Stimulated activated CD8-positive, alpha-beta memory T cell treated with anti-CD3 and anti-CD28 coated beads, Interleukin-12 subunit alpha, Interleukin-12 subunit beta, amount 100 ng/mL, for 24 hours (primary cell): ENCODE data around the gene KCNT2.
"Not testable (repeated sequence)": the region's sequence is repeated elsewhere in the genome, so short reads cannot be mapped to it uniquely, and the experiment has no call there.

Experiments
- DNase-seq: peaks from one replicate; pipeline ENCODE4 v3.0.0-alpha.2; 2020; ENCODE audit errors: extremely low read depth

Gene KCNT2

GRCh38 chr1:196590959-196591358, 17.3 kb downstream of the KCNT2 start:
- DNase-seq: no peak

- no peak for DNase-seq
These were observed 18.1 kb downstream of the KCNT2 start for GRCh38 chr1:196590012-196590708.

GRCh38 chr1:196584696-196585095, 23.5 kb downstream of the KCNT2 start:
- DNase-seq: no peak

- no peak for DNase-seq
These were observed 30.9 kb downstream of the KCNT2 start for GRCh38 chr1:196577386-196577785.

- DNase-seq: no peak
These were observed 35.0 kb downstream of the KCNT2 start for GRCh38 chr1:196573226-196573625.

DNA sequence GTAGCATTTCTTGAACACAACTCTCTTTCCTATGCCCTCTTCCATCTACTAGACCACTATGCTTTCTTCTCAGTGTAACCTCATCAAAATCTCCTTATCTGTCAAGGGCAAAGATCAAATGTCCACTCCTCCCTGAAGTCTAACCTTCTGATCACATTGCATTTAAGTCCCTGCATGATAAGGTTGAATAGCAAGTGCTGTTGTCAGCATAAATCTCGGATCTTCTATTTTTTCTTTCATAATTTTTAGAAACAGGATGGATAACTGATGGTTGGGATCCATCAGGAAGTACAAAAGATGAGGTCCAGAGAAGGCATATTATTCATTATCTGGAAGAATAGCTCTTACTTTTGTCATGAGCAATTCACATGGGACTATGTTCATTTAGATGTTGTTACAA, 41.0 kb downstream of the KCNT2 start:
- DNase-seq: no peak

GRCh38 chr1:196563768-196564167, 44.5 kb downstream of the KCNT2 start:
- DNase-seq: no peak

DNA sequence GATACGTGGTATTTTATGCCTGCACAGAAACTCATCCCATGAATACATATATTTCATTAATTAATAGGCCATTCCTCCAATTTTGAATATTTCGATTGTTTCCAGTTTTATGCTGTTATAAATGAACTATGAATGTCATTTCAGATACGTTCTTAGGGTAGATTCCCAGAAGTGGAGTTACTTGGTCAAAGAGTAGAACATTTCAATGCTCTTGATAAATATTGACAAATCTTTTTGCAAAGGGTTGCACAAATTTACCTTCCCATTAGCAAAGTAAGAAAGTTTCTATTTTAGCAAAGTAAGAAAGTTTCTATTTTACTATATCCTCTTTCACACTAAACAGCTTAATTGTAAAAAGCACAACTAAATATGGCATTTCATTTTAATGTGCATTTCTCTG, 48.9 kb downstream of the KCNT2 start:
- no peak for DNase-seq

- DNase-seq: no peak
These were observed 49.8 kb downstream of the KCNT2 start for GRCh38 chr1:196558411-196558810.

DNA sequence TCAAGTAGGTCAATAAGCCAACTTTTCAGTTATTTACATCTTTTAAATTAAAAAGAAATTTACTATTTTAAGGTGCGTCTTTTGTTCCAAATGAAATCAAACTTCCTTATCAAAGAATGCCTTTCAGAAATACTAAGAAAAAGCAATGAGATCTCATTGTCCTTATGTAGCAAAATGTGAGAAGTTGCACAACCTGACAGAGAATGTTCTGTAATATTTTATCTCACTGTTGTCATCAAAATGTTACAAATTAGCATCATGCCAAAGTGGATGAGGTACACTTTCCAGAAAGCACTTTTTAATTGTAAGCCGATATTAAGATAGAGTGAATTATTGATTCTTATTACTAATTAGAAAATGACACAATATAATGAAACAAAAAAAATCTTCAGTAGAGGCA, 50.4 kb downstream of the KCNT2 start:
- DNase-seq: no peak

- DNase-seq: no peak
These were observed 57.5 kb downstream of the KCNT2 start for GRCh38 chr1:196550731-196551130.

- DNase-seq: no peak
These were observed 61.7 kb downstream of the KCNT2 start for GRCh38 chr1:196546272-196547111.

GRCh38 chr1:196545222-196545621, 63.0 kb downstream of the KCNT2 start:
- no peak for DNase-seq

DNA sequence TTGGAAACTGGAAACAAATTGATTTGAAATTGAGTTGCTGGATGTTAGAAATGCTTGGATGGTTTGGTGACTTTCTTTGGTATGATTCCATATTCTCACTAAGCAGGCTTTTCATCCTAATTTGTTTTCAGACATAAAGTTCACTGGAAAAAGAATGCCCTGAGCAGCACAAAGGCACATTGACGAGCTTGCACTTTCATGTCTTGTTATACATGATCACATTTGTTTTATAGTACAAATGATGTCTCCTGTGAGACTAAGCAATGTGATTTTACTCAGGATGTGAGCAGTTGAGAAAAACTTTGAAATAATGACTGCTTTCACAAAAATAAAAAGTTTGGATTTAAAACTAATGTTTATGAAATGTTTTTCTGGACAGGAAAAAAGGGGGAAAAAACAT, 63.6 kb downstream of the KCNT2 start:
- no peak for DNase-seq

DNA sequence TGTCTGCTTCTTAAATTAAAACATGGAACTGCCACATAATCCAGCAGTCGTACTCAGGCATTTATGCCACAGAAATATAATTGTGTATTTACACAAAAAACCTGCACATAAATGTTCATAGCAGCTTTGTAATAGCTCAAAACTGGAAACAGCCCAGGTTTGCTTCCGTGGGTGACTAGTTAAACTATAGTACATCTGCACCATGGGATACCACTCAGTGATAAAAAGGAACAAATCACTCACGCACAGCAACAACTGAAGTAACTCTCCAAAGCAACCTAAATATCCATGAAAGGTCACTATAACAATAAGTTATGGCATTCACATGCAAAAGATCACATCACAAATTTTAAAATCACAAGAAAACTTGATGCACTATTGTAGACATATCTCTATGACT, 64.4 kb downstream of the KCNT2 start:
- DNase-seq: no peak

DNA sequence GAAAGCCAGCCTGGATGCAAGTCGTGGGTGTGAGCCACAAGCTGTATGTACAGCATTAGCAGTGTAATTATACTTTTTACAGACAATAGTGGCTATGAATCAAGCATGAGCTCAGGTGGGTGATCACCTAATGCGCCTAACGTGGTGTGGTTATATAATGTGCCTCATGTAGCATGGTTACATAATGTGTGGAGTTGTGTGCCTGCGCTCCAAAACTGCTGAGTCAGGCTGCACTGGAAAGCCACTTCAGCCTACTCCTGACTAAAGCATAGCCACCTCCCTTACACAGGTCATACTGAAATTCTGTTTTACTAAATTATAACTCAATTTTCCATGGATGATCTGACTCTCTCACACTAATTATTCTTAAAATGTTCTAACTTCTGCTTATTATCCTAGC, 69.8 kb downstream of the KCNT2 start:
- DNase-seq: no peak

DNA sequence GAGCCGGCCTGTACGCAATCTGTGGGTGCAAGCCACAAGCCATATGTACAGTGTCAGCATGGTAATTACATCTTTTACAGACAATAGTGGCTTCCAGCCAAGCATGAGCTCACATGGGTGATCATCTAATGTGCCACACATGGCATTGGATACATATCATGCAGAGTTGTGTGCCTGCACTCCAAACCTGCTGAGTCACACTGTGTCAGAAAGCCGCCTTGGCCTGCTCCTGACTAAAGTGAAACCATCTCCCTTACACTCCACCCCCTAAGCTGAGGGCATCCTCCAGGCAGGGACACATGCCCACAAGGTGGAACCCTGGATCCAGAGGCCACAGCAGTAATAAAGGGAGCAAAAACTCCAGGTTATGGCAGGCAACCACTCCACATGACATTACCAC, 72.5 kb downstream of the KCNT2 start:
- DNase-seq: no peak

DNA sequence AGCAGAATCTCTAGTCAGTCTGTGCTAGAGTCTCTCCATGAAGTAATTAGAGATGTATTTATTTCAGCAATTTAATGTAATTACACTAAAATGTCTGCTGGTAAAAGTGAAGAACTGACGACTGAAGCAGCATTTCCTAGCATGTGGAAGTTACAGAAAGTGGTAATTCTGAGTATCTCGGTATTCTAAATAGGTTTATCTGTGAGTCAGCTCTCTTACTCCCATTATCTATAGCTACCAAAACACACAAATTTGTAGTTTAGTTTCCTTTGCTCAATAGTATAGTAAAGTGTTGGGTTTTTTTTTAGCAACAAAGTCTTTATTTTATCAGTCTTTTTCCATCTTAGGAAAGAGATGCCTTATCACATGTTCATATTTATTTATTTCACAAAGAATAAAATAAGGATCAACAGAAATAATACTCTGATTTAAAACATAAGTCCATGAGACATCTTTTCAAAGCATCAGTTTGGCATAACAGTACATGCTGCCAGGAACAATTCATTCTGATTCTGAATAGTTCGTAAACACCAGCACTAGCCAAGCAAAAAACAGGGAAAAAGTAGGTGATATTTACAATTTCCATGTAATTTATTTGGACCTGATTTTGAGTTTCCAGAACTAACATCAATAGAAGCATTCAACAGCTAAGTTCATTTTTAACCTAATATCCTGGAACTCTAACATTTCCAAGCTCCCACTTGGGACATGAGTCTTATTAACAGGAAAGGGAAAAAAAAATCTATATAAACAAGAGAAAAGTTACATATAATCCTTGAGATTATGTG, 76.3 kb downstream of the KCNT2 start:
- no peak for DNase-seq

DNA sequence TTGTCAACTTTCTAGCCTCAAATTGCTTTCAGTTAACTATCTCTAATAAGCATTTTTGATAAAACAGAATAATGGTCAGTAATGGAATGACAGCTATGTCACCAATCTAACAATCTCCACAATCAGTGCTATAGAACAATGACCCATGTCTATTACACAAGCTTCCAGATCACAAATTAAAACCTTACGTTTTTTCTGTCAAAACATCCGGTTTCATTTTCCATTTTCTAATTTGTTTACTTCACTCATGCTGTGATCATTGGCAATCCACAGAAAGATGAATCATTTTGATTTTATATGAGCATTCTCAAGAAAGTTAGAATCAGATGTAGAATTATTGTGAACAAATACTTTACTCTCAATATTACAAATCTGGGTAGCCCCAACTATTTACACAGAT, 80.3 kb downstream of the KCNT2 start:
- DNase-seq: no peak

DNA sequence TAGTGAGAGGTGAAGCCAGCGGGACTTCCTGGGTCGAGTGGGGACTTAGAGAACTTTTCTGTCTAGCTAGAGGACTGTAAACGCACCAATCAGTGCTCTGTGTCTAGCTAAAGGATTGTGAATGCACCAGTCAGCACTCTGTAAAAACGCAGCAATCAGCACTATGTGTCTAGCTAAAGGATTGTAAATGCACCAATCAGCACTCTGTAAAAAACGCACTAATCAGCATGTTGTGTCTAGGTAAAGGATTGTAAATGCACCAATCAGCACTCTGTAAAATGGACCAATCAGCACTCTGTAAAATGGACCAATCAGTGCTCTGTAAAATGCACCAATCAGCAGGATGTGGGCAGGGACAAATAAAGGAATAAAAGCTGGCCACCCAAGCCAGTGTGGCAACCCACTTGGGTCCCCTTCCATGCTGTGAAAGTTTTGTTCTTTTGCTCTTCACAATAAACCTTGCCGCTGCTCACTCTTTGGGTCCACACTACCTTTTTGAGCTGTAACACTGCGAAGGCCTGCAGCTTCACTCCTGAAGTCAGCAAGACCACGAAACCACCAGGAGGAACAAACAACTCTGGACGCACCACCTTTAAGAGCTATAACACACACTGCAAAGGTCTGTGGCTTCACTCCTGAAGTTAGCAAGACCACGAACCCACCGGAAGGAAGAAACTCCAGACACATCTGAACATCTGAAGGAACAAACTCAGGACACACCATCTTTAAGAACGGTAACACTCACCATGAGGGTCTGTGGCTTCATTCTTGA, 85.5 kb downstream of the KCNT2 start:
- not testable (repeated sequence) for DNase-seq

DNA sequence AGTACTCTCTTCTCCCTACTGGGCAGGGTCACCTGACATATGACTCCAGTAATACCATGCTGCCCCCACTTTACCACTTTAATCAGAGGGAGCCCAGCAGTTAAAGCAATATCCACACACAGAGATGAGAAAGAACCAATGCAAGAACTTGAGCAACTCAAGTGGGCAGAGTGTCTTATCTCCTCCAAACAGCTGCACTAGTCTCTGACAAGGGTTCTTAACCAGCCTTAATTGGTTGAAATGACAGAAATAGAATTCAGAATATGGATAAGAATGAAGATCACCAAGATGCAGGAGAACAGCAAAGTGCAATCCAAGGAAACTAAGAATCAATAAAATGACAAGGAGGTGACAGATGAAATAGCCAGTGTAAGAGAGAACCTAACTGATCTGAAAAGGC, 91.0 kb downstream of the KCNT2 start:
- DNase-seq: no peak

DNA sequence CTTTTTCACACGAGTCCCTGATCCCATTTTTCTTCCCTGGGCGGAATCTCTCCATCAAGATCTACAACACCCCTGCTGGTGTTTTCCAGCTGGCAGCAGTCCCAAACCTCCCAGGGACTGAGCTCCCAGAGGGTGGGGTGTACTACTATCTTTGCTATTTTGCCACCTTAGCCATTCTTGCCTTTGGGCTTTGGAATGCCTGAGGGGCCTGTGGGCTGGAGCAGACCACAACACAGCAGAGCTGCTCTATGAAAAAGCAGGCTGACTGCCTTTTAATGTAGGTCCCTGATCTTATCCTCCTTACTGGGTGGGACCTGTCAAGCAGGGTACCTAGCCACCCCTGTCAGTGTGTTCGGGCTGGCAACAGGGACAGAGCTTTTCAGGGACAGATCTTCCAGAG, 91.9 kb downstream of the KCNT2 start:
- no peak for DNase-seq
